ENCODE results near the gene SBF1. TPM values are rescaled to one million over a fixed set of nuclear protein-coding genes. Genes with fewer than 3 reads are reported as not detected.
"Not testable (repeated sequence)": the region's sequence is repeated elsewhere in the genome, so short reads cannot be mapped to it uniquely, and the experiment has no call there.

Gene SBF1
- total RNA-seq, 1 experiment from 2014 or later: 86.1 TPM

DNA sequence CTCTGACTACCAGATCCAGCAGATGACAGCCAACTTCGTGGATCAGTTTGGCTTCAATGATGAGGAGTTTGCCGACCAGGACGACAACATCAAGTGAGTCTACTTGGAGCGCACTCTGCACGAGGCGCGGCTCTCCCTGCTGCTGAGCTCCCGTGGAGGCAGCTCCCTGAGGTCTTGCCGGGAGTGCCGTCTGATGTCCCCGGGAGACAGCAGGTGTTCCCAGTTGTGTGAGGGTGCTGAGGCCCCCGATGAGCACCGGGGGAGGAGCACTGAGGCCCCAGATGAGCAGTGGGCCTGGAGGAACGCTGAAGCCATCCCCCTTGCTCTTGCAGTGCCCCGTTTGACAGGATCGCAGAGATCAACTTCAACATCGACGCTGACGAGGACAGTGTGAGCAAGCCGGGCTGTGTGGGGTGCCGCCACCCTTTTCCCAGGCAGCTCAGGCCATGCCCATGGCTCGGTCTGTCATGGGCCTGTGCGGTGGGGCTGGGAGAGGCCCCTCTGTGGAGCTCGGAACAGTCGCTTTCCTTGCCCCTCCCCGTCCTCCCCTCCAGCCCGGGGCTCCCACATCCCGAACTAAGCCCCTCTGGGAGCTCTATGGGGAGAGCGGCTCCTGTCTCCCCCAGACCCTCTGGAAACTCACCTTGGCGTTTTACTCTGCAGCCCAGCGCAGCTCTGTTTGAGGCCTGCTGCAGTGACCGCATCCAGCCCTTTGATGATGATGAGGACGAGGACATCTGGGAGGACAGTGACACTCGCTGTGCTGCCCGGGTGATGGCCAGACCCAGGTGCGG is 37.1 kb downstream of the SBF1 start:
- no peak for DNase-seq (ENCODE audit: low spot score)
- in situ Hi-C loops (cut with HindIII; ENCODE audit: low sequenced_read_pairs): no loop called here

DNA sequence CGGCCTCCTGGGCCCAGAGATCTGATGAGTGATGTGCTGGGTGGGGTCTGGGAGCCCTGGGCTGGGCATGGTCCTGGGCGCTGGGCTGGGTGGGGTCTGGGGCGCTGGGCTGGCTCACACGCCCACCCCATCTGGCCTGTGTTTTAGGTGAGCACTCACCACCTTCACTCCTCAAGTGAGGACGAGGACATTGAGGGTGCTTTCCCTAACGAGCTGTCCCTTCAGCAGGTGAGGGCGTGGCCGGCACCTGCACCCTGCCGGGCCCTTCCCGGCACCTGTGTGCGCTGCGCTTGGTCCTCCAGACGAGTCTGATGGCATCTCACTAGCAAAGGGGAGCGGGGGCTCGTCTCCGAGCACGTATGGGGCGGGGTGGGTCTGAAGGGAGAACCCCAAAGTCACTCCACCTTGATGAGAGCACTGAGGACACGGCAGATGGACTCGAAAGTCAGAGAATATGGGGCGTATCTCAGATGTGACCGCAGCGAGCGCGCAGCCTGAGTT is 37.9 kb downstream of the SBF1 start:
- no peak for DNase-seq (ENCODE audit: low spot score)
- in situ Hi-C loops (cut with HindIII; ENCODE audit: low sequenced_read_pairs): no loop called here

DNA sequence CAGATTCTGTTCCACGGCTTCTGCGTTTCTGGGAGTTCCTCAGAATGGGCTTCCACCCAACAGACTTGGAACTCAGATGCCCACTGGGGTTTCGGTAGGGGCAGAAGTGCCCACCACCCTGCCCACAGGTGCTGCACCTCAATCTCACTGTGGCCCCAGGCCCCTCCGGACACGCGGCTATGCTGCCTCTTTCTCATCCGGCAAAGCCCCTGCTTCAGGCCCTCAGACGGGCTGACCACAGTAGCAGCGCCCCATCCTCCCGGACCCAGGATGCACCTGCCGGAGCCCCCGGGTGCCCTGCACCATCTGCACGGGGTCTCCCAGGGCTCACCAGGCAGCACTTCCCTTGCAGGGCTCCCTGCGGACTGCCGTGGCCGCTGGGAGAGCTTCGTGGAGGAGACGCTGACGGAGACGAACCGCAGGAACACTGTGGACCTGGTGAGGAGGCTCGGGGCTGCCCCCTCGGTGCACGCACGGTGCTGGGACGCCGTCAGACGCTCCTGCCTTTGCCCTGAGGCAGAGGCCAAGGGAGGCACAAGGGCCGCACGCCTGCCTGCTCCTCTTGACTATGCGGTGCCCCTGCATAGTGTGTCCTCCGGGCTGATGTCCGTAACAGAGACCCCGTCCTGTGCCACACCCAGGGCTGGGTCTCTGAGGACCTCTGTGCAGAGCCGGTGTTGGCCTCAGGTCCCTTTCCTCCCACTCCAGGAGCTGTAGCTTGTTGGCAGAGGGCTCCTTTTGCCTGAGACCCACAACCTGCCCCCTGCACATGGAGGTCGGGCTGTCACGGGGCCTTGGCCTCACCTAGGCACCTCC is 38.6 kb downstream of the SBF1 start:
- in situ Hi-C loops (cut with HindIII; ENCODE audit: low sequenced_read_pairs): no loop called here
- DNase-seq (ENCODE audit: low spot score): no peak

DNA sequence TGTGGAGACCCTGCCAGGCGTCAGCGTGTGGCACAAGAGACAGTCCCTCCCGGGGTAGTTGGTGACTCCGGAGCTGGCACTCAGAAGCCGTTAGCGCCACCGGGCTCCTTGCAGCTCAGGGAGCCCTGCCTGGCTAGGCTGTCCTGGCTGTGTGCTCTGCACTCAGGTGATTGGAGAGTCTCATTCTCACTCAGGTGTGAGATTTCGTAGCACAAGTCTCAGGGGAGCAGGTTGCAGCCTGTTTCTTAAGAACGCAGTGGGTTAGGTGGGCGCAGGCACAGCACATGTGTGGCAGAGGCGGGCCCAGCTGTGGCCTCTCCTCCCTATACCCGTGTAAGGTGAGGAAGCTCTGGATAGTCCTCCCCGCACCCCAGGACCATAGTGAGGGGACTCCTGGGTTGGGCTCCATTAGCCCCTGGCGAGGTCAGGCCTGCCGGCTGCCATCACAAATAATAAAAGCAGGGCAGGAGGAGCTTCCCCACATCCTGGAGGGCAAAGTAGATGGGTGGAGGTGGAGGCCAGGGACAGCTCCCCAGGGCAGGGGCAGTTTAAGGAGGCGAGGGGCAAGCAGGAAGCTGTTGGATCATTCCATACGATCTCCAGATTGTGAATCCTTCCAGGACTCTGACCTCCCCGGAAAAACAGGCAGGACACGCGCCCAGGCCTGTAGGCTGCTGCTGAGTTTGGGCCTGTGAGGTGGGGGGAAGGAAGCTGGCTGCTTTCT is 39.4 kb downstream of the SBF1 start:
- in situ Hi-C loops (cut with HindIII; ENCODE audit: low sequenced_read_pairs): no loop called here

DNA sequence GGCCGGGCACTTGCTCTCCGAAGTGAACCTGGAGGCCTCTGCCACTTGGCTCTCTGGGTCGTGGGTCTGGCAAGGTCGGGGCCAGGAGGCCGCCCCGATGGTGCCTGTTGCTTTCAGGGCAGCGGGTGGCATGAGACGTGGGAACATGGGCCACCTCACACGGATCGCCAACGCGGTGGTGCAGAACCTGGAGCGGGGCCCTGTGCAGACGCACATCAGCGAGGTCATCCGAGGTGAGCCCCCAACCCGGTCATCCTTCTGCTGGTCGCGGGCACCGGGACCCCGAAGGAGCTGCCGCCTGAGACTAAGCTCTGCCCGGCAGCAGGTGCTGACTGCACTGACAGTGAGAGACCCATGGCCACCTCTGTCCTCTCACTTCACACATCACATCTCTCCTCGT is 40.0 kb downstream of the SBF1 start:
- no peak for DNase-seq (ENCODE audit: low spot score)
- in situ Hi-C loops (cut with HindIII; ENCODE audit: low sequenced_read_pairs): no loop called here

More for the DNA sequence above, 39.4 kb downstream of the SBF1 start:
- DNase-seq (ENCODE audit: low spot score): no peak

DNA sequence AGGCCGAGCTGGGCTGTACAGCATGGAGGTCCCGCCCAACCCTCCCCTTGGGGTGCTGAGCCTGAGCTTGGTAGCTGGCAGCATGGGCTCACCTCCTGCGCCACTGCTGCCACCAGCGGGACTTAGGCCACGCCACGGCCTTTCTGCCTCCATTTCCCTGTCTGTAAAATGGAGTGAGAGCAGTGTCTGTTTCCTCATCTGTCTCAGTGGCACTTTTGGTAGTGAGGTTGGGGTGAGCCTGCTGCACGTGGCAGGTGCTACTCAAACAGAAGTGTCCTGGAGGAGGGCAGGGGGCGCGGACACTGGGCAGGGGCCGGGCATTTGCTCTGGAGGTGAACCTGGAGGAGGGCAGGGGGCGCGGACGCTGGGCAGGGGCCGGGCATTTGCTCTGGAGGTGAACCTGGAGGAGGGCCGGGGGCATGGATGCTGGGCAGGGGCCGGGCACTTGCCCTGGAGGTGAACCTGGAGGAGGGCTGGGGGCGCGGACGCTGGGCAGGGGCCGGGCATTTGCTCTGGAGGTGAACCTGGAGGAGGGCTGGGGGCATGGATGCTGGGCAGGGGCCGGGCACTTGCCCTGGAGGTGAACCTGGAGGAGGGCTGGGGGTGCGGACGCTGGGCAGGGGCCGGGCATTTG is 41.8 kb downstream of the SBF1 start:
- DNase-seq (ENCODE audit: low spot score); in situ Hi-C loops (cut with HindIII; ENCODE audit: low sequenced_read_pairs): not testable (repeated sequence)

DNA sequence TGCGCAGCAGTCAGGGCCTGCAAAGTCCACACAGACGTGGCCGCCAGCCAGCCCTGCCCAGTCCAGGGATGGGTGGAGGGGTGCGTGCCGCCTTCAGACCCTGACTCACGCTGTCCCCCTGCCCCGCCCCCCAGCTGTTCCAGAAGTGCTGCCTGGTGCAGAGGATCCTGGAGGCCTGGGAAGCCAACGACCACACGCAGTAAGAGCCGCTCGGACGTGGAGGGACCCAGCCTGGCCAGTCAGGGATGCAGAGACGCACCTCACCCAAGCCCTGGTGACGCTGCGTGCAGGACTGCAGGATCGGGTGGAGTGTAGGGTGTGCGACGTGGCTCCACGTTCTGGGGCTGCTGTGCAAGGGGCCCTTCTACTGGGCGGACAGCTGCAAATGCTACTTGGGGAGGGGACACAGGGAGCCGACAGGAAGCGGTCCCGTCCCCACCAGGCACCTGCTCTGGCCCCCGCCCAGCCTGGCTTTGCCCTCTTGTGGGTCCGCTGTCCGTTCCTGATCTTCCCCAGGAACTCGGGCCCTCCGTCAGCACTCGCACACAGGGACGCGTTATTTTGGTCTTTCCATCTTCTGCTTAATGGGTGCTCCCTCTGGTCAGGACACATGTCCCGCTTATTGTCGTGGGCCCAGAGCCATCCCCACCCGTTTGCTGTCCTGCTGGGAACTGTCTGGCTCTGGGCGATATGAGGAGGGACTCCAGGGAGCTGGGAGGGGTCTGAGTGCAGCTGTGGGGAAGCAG is 42.5 kb downstream of the SBF1 start:
- DNase-seq (ENCODE audit: low spot score): no peak
- in situ Hi-C loops (cut with HindIII; ENCODE audit: low sequenced_read_pairs): no loop called here

DNA sequence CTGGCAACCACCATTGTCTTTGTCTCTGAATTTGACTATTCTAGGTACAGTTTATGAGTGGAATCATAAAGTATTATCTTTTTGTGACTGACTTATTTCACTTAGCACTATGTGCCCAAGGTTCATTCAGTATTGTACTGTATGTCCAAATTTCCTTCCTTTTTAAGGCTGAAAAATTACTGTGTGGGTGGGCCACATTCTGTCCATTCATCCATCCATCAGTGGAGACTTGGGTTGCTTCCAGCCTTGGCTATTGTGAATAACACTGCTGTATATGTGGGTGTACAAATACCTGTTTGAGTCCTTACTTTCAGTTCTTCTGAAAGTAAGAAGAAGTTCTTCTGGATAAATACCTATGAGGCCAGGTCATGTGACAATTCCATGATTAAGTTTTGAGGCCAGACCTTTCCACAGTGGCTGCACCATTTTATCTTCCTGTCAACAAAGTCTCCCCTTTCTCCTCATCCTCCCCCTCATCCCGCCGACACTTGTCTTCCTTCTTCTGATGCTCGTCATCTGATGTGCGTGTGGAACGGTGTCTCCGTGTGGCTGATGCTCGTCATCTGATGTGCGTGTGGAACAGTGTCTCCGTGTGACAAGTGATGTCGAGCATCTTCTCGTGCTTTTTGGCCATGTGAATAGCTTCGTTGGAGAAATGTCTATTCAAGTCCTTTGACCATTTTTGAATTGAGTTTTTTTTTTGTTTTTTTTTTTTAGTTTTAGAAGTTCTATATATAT is 49.5 kb downstream of the SBF1 start:
- in situ Hi-C loops (cut with HindIII; ENCODE audit: low sequenced_read_pairs): loop anchor here (10.0 kb wide), 1 partner anchor 71 kb away; no protein-coding TSS in a partner anchor
- DNase-seq (ENCODE audit: low spot score): no peak

- in situ Hi-C loops (cut with HindIII; ENCODE audit: low sequenced_read_pairs): loop anchor here (10.0 kb wide), 1 partner anchor 69 kb away; no protein-coding TSS in a partner anchor
- DNase-seq (ENCODE audit: low spot score): no peak
Observed at GRCh38 chr22:50423956-50424355, 50.9 kb downstream of the SBF1 start.

DNA sequence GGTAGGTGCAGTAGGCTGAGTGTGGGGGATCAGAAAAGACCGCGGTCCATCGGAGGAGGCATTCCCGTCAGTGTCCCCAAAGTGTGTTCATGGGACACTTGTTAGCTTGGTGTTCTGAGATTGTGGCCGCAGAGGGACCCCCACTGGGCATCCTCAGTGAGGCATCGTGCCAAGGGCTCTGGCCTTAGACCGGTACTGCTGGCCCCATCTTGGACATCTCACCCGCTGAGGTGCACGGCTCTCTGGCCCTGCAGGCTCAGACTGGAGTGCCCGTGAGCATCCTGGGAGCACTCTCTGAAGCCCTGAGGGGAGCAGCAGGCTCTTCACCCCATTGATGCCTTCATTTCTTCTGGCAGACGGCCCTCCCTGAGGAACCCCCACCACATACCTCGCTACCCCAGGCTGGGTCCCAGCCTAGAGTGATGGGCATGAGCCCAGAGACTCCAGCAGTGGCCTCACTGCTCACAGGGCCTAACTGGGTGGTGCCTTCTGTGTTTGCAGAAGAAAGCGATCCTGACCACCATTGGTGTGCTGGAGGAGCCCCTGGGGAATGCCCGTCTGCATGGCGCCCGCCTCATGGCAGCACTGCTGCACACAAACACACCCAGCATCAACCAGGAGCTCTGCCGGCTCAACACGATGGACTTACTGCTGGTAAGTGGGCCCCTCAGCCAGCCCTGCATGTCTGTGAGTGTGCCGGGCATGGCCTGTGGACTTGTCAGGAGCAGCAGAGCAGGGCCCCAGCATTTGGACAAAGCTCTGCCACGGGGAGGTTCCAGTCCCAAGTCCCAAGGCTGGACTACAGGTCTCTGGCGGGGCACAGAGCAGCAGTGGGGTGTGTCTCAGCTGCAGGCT is 51.6 kb downstream of the SBF1 start:
- in situ Hi-C loops (cut with HindIII; ENCODE audit: low sequenced_read_pairs): loop anchor here (10.0 kb wide), 1 partner anchor 68 kb away; no protein-coding TSS in a partner anchor
- no peak for DNase-seq (ENCODE audit: low spot score)

GRCh38 chr22:50422046-50422445 is 52.8 kb downstream of the SBF1 start:
- in situ Hi-C loops (cut with HindIII; ENCODE audit: low sequenced_read_pairs): loop anchor here (10.0 kb wide), 1 partner anchor 67 kb away; no protein-coding TSS in a partner anchor
- no peak for DNase-seq (ENCODE audit: low spot score)

DNA sequence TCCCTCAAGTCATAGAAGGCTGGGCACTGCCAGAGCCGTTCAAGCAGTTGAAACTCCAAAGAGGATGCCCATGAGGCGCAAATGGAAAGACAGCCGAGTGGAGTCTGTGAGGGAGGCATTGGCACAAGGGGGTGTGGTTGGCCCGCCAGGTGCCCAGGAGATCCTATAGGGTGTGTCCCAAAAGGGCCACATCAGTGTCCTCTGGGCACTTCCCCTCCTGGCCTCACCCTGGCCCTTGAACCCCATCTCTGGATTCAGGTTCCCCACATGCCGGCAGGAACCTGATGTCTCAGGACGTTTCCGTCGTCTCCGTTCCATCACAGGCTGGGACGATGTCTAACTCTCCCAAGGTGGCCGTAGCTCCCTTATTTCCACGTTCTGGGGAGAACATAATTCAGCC is 54.3 kb downstream of the SBF1 start:
- DNase-seq (ENCODE audit: low spot score): no peak
- in situ Hi-C loops (cut with HindIII; ENCODE audit: low sequenced_read_pairs): loop anchor here (10.0 kb wide), 1 partner anchor 66 kb away; no protein-coding TSS in a partner anchor

GRCh38 chr22:50420015-50420414 is 54.8 kb downstream of the SBF1 start:
- DNase-seq (ENCODE audit: low spot score): no peak
- in situ Hi-C loops (cut with HindIII; ENCODE audit: low sequenced_read_pairs): loop anchor here (10.0 kb wide), 1 partner anchor 65 kb away; no protein-coding TSS in a partner anchor

GRCh38 chr22:50419116-50419515 is 55.7 kb downstream of the SBF1 start:
- DNase-seq (ENCODE audit: low spot score): no peak
- in situ Hi-C loops (cut with HindIII; ENCODE audit: low sequenced_read_pairs): no loop called here

- DNase-seq (ENCODE audit: low spot score): peak; percentile 52
- in situ Hi-C loops (cut with HindIII; ENCODE audit: low sequenced_read_pairs): no loop called here
Observed at GRCh38 chr22:50418624-50419023, 56.2 kb downstream of the SBF1 start.

GRCh38 chr22:50417411-50418210 is 57.2 kb downstream of the SBF1 start:
- no peak for DNase-seq (ENCODE audit: low spot score)
- in situ Hi-C loops (cut with HindIII; ENCODE audit: low sequenced_read_pairs): no loop called here
